Motor neuron (in vitro differentiated cells): Measurements from ENCODE around the gene CDK6. TPM values are rescaled to one million over a fixed set of nuclear protein-coding genes. Genes with fewer than 3 reads are reported as not detected.
"Not testable (repeated sequence)": the region's sequence is repeated elsewhere in the genome, so short reads cannot be mapped to it uniquely, and the experiment has no call there.

Experiments
- ATAC-seq, 8 experiments: fragments of 200-7000 bp; cut with Tn5 transposase; replicated peaks in 6 of 8; 2 replicates each; pipeline ENCODE4 v1.8.0; 2021; ENCODE audit warnings: mild to moderate bottlenecking in 8 of 8, moderate library complexity in 8 of 8
- H3K27ac ChIP-seq, 2 donors: fragments of 250-450 bp; sonication (Bioruptor Pico); 2 replicates each; pipeline ENCODE4 v1.9.0; 2021; ENCODE audit warnings: antibody characterized with exemption in 2 of 2, mild to moderate bottlenecking in 2 of 2, moderate library complexity in 1 of 2
- H3K4me1 ChIP-seq, 2 donors: fragments of 250-450 bp; sonication (Bioruptor Pico); replicated peaks in 1 of 2; 2 replicates each; pipeline ENCODE4 v1.6.1; 2021; ENCODE audit warnings: antibody characterized with exemption in 2 of 2, mild to moderate bottlenecking in 2 of 2, moderate library complexity in 1 of 2
- H3K4me3 ChIP-seq, 5 donors: fragments of 250-450 bp; sonication (Bioruptor Pico); 2 replicates each; pipeline ENCODE4 v1.9.0; 2021; ENCODE audit warnings: antibody characterized with exemption in 5 of 5, mild to moderate bottlenecking in 5 of 5, moderate library complexity in 4 of 5
- WGBS, 10 experiments: fragments of 450-650 bp; shearing (Covaris generic); methylation state at CpG; one replicate each; pipeline ENCODE4 v1.0.0; 2022; 5-methylcytosine and 5-hydroxymethylcytosine counted together
- in situ Hi-C, 9 experiments: fragments of 400-800 bp; cut with MboI; loops; one replicate each; pipeline ENCODE4 v1.15.0; 2021; ENCODE audit warnings: low sequenced_read_pairs in 9 of 9, low pct_unique_long_range_greater_than_20kb in 2 of 9; ENCODE audit not compliant: unreplicated experiment in 9 of 9
- total RNA-seq, 8 experiments: library from RNA; unstranded; fragments of 300-600 nt; gene quantifications; 2 replicates each; pipeline versions ENCODE4 v1.2.3 to v1.2.4, GENCODE V29; 2022

Gene CDK6
- total RNA-seq, 8 experiments from 2014 or later: 11.2 to 55.2 (median 25.7) TPM

DNA sequence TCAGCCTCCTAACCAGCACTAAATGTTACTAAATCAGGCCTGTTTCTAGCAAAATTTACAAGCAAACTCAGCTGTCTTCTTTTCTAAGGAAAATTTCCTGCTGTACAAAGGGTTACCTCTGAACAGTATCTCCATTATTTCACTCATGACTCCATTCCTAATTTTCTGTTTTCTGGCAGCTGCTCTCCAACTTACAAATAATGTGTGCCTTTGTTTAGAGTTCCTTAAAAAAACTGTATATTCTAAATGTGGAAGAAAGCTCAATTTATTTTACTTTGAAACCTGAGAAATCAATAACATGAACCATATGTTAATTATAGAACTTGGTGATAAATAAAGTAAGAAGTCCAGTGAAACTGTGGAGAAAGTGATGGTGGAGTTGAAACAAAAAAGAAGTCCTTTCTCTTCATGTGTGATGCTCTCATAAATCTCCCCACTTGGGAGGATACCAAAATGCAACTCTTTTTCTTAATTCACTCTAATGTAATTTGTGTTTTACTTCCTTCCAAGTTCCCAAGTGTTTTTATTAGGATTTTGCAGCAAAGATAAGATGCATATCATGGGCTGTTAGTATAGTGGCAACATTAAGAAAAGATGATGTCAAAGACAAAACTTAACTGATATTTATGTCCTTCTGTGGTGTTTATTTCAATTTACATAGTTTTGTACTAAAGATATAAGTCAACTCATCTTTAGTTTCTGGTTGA, 74.8 kb downstream of the CDK6 start:
- in situ Hi-C loops: no loop called here
- Histone ChIP-seq H3K4me1 (peaks cover 22 to 28% of the 10 kb centered on the region in 2 donors), H3K27ac (no peak overlapping the region), H3K4me3 (no peak overlapping the region)
- no peak for ATAC-seq

GRCh38 chr7:92758796-92759431, 77.5 kb downstream of the CDK6 start:
- peak in 3 of 8 experiments; percentile 23 to 47 (median 27) for ATAC-seq
- in situ Hi-C loops: no loop called here
- peaks cover 32 to 40% of the 10 kb centered on the region in 2 donors for H3K4me1 ChIP-seq
- 0 to 100% (median 48%) methylated on average over 1 to 2 of the region's 2 CpGs; no CpG with 5 or more reads in 1 of the 10 experiments for WGBS, 10 experiments
- H3K27ac ChIP-seq: no peak overlapping the region
- no peak overlapping the region for H3K4me3 ChIP-seq

- ATAC-seq, H3K27ac ChIP-seq, H3K4me3 ChIP-seq, in situ Hi-C loops: not testable (repeated sequence)
- 54 to 100% (median 92%) methylated on average over 1 to 3 of the region's 3 CpGs; no CpG with 5 or more reads in 1 of the 10 experiments for WGBS, 10 experiments
- peaks cover 29 to 35% of the 10 kb centered on the region in 2 donors for H3K4me1 ChIP-seq
Observed at GRCh38 chr7:92757311-92757910, 79.0 kb downstream of the CDK6 start.

- in situ Hi-C loops: no loop called here
- no peak overlapping the region for H3K4me3 ChIP-seq
- peaks cover 29 to 35% of the 10 kb centered on the region in 2 donors for H3K4me1 ChIP-seq
- peak overlapping the region in 1 of 2 donors; percentile 1 for H3K27ac ChIP-seq
- 0 to 100% (median 79%) methylated on average over 1 to 4 of the region's 4 CpGs; no CpG with 5 or more reads in 2 of the 10 experiments for WGBS, 10 experiments
- peak in 1 of 8 experiments; percentile 14 for ATAC-seq
Observed at GRCh38 chr7:92755680-92756079, 80.7 kb downstream of the CDK6 start.

- peak in 5 of 8 experiments; percentile 79 to 85 (median 85) for ATAC-seq
- Histone ChIP-seq H3K4me1 (peaks cover 29 to 35% of the 10 kb centered on the region in 2 donors), H3K4me3 (no peak overlapping the region), H3K27ac (peak overlapping the region; percentile 1 to 28)
- 0 to 100% (median 60%) methylated on average over 1 to 7 of the region's 9 CpGs; no CpG with 5 or more reads in 1 of the 10 experiments for WGBS, 10 experiments
- in situ Hi-C loops: no loop called here
Observed at GRCh38 chr7:92754919-92755581, 81.3 kb downstream of the CDK6 start.

DNA sequence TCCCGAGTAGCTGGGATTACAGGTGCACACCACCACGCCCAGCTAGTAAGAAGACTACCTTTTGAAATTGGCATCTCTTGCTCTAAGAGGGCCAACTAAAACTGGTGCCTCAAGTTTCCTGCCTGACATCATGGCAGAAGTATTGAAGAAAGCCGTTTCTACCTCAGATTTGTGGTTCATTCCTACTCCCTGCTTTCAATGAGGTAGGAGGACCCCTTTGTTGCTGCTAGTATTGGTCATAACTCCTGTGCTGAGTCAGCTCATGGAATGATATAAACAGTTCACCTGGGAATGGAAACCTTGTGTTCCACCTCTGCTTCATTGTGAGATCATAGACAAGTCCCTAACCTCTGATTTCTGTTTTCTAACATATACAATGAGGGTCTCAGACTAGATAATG, 82.8 kb downstream of the CDK6 start:
- ATAC-seq: no peak
- 80 to 100% (median 100%) methylated on average over 1 to 3 of the region's 3 CpGs; no CpG with 5 or more reads in 3 of the 10 experiments for WGBS, 10 experiments
- no peak overlapping the region for H3K27ac ChIP-seq

GRCh38 chr7:92751902-92752901, 84.2 kb downstream of the CDK6 start:
- peaks cover 21 to 23% of the 10 kb centered on the region in 2 donors for H3K4me1 ChIP-seq
- WGBS, 10 experiments: 27 to 100% (median 91%) methylated on average over 2 to 4 of the region's 4 CpGs

More for the DNA sequence above, 82.8 kb downstream of the CDK6 start:
- in situ Hi-C loops: no loop called here
- H3K4me3 ChIP-seq: no peak overlapping the region
- H3K4me1 ChIP-seq: peaks cover 21 to 25% of the 10 kb centered on the region in 2 donors

GRCh38 chr7:92750946-92751345, 85.4 kb downstream of the CDK6 start:
- peaks cover 21 to 23% of the 10 kb centered on the region in 2 donors for H3K4me1 ChIP-seq
- in situ Hi-C loops: no loop called here
- H3K4me3 ChIP-seq: no peak overlapping the region
- no peak for ATAC-seq
- no peak overlapping the region for H3K27ac ChIP-seq
- WGBS, 10 experiments: 89 to 100% (median 97%) methylated on average over 2 to 6 of the region's 6 CpGs

More at GRCh38 chr7:92751902-92752901, 84.2 kb downstream of the CDK6 start:
- Histone ChIP-seq H3K4me3 (no peak overlapping the region), H3K27ac (no peak overlapping the region)
- in situ Hi-C loops: no loop called here
- ATAC-seq: peak in 2 of 8 experiments; percentile 41 to 69

- Histone ChIP-seq H3K27ac (no peak overlapping the region), H3K4me1 (peaks cover 18 to 19% of the 10 kb centered on the region in 2 donors), H3K4me3 (no peak overlapping the region)
- in situ Hi-C loops: no loop called here
- no peak for ATAC-seq
- 84 to 100% (median 92%) methylated on average over 3 to 4 of the region's 4 CpGs; no CpG with 5 or more reads in 1 of the 10 experiments for whole genome bisulfite sequencing, 10 experiments
Observed at GRCh38 chr7:92750447-92750839, 85.9 kb downstream of the CDK6 start.

DNA sequence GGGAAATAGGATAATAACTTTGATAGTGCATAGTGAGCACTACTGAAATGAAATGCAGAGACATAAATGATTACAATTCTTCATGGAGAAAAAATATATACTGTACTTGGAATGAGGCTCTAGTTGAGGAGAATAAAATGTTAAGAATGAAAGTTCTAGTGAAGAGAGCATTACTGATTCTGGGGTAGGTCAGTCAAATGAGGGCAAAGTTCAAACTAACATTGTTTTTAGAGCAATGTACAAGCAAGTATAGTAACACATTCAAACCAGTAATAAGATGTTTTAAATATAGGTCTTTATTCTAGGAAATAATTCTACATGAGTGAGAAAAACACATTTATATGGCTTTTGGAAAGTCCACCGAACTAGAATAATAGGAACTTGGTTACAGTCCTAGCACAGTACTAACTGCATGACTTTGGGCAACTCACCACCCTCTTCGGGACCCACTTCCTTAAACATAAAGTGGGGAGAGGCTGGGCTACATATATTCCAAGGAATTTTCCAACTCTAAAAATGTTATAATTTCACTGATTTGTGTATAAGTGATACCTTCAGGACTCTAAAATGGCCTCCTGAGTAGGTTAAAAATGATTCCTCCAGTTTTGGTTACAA, 86.4 kb downstream of the CDK6 start:
- 71 to 100% (median 100%) methylated on average over 1 to 2 of the region's 2 CpGs for WGBS, 10 experiments
- in situ Hi-C loops: no loop called here
- Histone ChIP-seq H3K4me1 (peaks cover 13 to 14% of the 10 kb centered on the region in 2 donors), H3K27ac (no peak overlapping the region), H3K4me3 (no peak overlapping the region)
- ATAC-seq: no peak

DNA sequence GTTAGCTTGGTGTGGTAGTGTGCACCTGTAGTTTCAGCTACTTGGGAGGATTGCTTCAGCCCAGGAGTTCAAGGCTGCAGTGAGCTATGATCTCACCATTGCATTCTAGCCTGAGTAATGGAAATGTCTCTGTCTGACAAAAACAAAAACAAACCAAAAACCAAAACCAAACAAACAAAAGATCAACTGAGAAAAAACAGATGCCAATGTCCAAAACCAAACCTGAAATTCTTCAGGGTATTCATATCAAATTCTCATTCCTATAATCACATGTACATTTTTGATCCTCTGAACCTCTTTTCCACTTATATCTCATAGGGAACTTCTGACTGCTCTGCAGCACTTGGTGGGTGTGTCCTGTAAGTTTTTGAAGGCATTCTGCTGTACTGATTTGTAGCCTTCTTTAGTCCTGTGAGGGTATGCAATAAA, 87.0 kb downstream of the CDK6 start:
- in situ Hi-C loops: no loop called here
- Histone ChIP-seq H3K27ac (no peak overlapping the region), H3K4me1 (peaks cover 7 to 8% of the 10 kb centered on the region in 2 donors), H3K4me3 (no peak overlapping the region)
- ATAC-seq: peak in 3 of 8 experiments; percentile 45 to 75 (median 62)

- no peaks in the 10 kb centered on the region for H3K4me1 ChIP-seq
- H3K27ac ChIP-seq: no peak overlapping the region
- in situ Hi-C loops: no loop called here
- peak in 1 of 8 experiments; percentile 28 for ATAC-seq
- no peak overlapping the region for H3K4me3 ChIP-seq
Observed at GRCh38 chr7:92748495-92748894, 87.9 kb downstream of the CDK6 start.
